Gastroesophageal sphincter (tissue), 4 donors: ENCODE data around the gene EVL. TPM values are rescaled to one million over a fixed set of nuclear protein-coding genes. Genes with fewer than 3 reads are reported as not detected.

Experiments used
- ATAC-seq: fragments of 150-250 bp; one replicate; pipeline ENCODE4 v1.9.1; 2016; ENCODE audit warnings: mild to moderate bottlenecking, moderate library complexity
- H3K27ac ChIP-seq, 4 donors: fragments of 200-600 bp; sonication (generic) in 3 of 4; 1 replicate in 3 of 4; 2 replicates in 1 of 4; pipeline ENCODE4 v1.5.1; 2016 to 2019
- H3K27me3 ChIP-seq: fragments of 200-600 bp; sonication (generic); one replicate; pipeline ENCODE4 v1.5.1; 2019
- H3K36me3 ChIP-seq, 2 donors: fragments of 200-600 bp; sonication (generic); one replicate each; pipeline ENCODE4 v1.5.1; 2019; ENCODE audit warnings: control low read depth in 1 of 2
- H3K4me1 ChIP-seq, 3 donors: fragments of 200-600 bp; sonication (generic); 1 replicate in 2 of 3; 2 replicates in 1 of 3; pipeline ENCODE4 v1.5.1; 2016 to 2019; ENCODE audit warnings: control low read depth in 2 of 3
- H3K4me3 ChIP-seq, 2 donors: fragments of 200-600 bp; sonication (generic); one replicate each; pipeline ENCODE4 v1.5.1; 2019; ENCODE audit warnings: mild to moderate bottlenecking in 1 of 2, moderate library complexity in 1 of 2
- H3K9me3 ChIP-seq, 3 donors: fragments of 200-600 bp; sonication (generic); one replicate each; pipeline ENCODE4 v1.5.1; 2017 to 2019; ENCODE audit warnings: control low read depth in 2 of 3
- EP300 ChIP-seq: sonication (generic); formaldehyde crosslinking; IDR thresholded peaks from one replicate; pipeline ENCODE4 v1.6.1; 2017; ENCODE audit warnings: antibody characterized with exemption, mild to moderate bottlenecking
- POLR2A ChIP-seq, 2 donors: fragments of 450-650 bp; IDR thresholded peaks; one replicate each; pipeline ENCODE4 v1.6.1; 2017; ENCODE audit warnings: antibody characterized with exemption in 2 of 2, mild to moderate bottlenecking in 2 of 2, moderate library complexity in 1 of 2
- POLR2AphosphoS5 ChIP-seq: sonication (generic); formaldehyde crosslinking; IDR thresholded peaks from one replicate; pipeline ENCODE4 v1.6.1; 2017; ENCODE audit warnings: antibody characterized with exemption
- WGBS, 2 donors: methylation state at CpG; one replicate each; pipeline ENCODE4 v1.1.5; 2018; ENCODE audit warnings: low coverage in 1 of 2; 5-methylcytosine and 5-hydroxymethylcytosine counted together
- total RNA-seq, 4 donors: library from RNA; depleted of rRNA; stranded (reverse); fragments of >200 nt; gene quantifications; one replicate each; pipeline ENCODE4 v1.1.0, GENCODE V29; 2016
- TF ChIP-seq, protein P1 (sequence below), 4 experiments: fragments of 200-600 bp in 2 of 4; fragments of 450-650 bp in 2 of 4; sonication (generic) in 1 of 4; IDR thresholded peaks; one replicate each; pipeline ENCODE4 v1.5.1; 2017 to 2019; ENCODE audit warnings: antibody characterized with exemption in 4 of 4, mild to moderate bottlenecking in 2 of 4, moderate library complexity in 2 of 4

The EVL gene
- total RNA-seq, 4 donors from 2014 or later: 36.1 to 42.6 (median 38.5) TPM

DNA sequence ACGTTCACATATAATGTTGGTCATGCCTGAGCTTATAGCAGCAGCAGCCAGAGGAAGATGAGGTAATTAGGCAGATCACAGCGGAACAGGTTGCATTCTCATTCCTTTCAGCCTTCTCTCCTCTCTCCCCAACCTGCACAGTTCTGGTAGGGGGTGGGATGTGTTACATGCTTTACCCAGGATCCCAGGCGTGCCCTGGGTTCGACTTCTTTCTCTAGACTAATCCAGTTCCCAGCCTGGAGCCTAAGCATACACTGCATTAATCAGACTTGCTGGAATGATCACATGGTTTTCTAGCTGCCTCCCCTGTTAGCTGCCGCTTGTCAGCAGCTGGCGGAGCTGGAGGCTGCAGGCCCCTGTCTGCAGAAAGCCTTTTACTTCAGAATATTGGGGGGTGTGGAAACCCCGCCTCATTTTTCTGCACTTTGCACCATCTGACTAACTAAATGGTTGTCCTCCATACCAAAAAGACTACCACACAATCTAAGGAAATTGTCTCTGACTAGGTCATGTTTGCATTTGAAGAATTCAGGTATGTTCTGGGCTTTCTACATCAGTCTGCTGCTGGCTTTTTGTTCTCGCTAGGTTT, 46.0 kb upstream of the EVL start:
- H3K9me3 ChIP-seq: no peaks in the 10 kb centered on the region
- 37 to 62% methylated on average over 6 to 7 of the region's 8 CpGs for WGBS, 2 donors
- TF ChIP-seq, protein P1, sequence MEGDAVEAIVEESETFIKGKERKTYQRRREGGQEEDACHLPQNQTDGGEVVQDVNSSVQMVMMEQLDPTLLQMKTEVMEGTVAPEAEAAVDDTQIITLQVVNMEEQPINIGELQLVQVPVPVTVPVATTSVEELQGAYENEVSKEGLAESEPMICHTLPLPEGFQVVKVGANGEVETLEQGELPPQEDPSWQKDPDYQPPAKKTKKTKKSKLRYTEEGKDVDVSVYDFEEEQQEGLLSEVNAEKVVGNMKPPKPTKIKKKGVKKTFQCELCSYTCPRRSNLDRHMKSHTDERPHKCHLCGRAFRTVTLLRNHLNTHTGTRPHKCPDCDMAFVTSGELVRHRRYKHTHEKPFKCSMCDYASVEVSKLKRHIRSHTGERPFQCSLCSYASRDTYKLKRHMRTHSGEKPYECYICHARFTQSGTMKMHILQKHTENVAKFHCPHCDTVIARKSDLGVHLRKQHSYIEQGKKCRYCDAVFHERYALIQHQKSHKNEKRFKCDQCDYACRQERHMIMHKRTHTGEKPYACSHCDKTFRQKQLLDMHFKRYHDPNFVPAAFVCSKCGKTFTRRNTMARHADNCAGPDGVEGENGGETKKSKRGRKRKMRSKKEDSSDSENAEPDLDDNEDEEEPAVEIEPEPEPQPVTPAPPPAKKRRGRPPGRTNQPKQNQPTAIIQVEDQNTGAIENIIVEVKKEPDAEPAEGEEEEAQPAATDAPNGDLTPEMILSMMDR (IDR thresholded peaks at IDR 0.05): no peak
- TF ChIP-seq POLR2A (IDR thresholded peaks at IDR 0.05) (no peak), POLR2AphosphoS5 (no peak), EP300 (no peak)
- H3K36me3 ChIP-seq: no peaks in the 10 kb centered on the region
- no peak overlapping the region for H3K4me3 ChIP-seq
- ATAC-seq: peak; percentile 59
- peak overlapping the region in 3 of 4 donors; percentile 5 to 49 (median 32) for H3K27ac ChIP-seq
- H3K27me3 ChIP-seq: no peaks in the 10 kb centered on the region
- peaks cover 0 to 48% (median 8%) of the 10 kb centered on the region in 3 donors for H3K4me1 ChIP-seq

- TF ChIP-seq POLR2AphosphoS5 (no peak), POLR2A (IDR thresholded peaks at IDR 0.05) (no peak)
- ATAC-seq: no peak
- Histone ChIP-seq H3K4me3 (no peak overlapping the region), H3K9me3 (no peaks in the 10 kb centered on the region), H3K36me3 (no peaks in the 10 kb centered on the region), H3K27ac (no peak overlapping the region), H3K4me1 (peaks cover 0 to 52% (median 8%) of the 10 kb centered on the region in 3 donors), H3K27me3 (no peaks in the 10 kb centered on the region)
- WGBS, 2 donors: 66 to 80% methylated on average over 7 of the region's 7 CpGs
These were observed 44.6 kb upstream of the EVL start for GRCh38 chr14:100020629-100021028.

DNA sequence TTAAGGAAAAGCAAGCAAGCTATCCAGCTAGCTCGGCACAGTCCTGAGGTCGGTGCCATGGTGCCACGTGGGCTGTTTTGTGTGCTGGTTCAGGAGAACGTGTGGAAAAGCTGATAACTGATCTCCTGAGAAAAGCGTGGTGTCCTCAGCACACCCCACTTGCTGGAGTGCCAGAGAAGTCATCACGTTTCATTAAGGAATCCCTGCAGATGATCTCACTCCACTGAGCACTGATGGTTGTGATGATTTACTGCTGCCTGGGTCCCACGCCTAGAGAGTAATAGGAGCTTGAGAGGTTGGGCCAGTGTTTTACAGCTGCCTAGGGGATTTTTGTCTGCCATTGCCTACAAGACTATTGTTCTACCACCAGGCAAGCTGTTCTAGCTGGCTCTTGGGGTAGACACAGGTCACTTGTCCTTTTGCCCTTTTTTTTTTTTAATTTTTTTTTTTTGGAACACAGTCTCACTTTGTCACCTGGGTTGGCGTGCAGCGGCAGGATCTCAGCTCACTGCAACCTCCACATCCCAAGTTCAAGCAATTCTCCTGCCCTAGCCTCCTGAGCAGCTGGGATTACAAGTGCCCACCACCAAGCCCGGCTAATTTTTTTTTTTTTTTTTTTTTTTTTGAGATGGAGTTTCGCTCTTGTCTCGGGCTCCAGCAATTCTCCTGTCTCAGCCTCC, 42.3 kb upstream of the EVL start:
- Histone ChIP-seq H3K4me3 (no peak overlapping the region), H3K27me3 (no peaks in the 10 kb centered on the region), H3K27ac (no peak overlapping the region), H3K9me3 (no peaks in the 10 kb centered on the region), H3K36me3 (no peaks in the 10 kb centered on the region), H3K4me1 (peaks cover 0 to 52% (median 8%) of the 10 kb centered on the region in 3 donors)
- ATAC-seq: peak; percentile 61
- TF ChIP-seq POLR2AphosphoS5 (peak; percentile 69), EP300 (no peak), POLR2A (IDR thresholded peaks at IDR 0.05) (no peak)
- TF ChIP-seq, protein P1 (IDR thresholded peaks at IDR 0.05): no peak
- 44 to 95% methylated on average over 2 to 4 of the region's 12 CpGs for WGBS, 2 donors

- Histone ChIP-seq H3K4me3 (no peak overlapping the region), H3K36me3 (no peaks in the 10 kb centered on the region), H3K4me1 (peaks cover 0 to 41% (median under 1%) of the 10 kb centered on the region in 3 donors), H3K9me3 (no peaks in the 10 kb centered on the region), H3K27ac (no peak overlapping the region), H3K27me3 (no peaks in the 10 kb centered on the region)
- no peak for ATAC-seq
- no peak for TF ChIP-seq EP300
- no peak for TF ChIP-seq POLR2A (IDR thresholded peaks at IDR 0.05)
- TF ChIP-seq, protein P1 (IDR thresholded peaks at IDR 0.05): peak in 1 of 4 experiments; percentile 18
- WGBS, 2 donors: 20 to 50% methylated on average over 1 of the region's 1 CpG
These were observed 40.1 kb upstream of the EVL start for GRCh38 chr14:100025111-100025510.

GRCh38 chr14:100027771-100028490, 37.3 kb upstream of the EVL start:
- no peaks in the 10 kb centered on the region for H3K9me3 ChIP-seq
- 100% methylated on average over 4 of the region's 4 CpGs; no CpG with 5 or more reads in 1 of the 2 donors for WGBS, 2 donors
- H3K27me3 ChIP-seq: no peaks in the 10 kb centered on the region
- no peak overlapping the region for H3K27ac ChIP-seq
- H3K36me3 ChIP-seq: no peaks in the 10 kb centered on the region
- ATAC-seq: no peak
- H3K4me3 ChIP-seq: no peak overlapping the region
- TF ChIP-seq POLR2A (IDR thresholded peaks at IDR 0.05) (no peak), POLR2AphosphoS5 (no peak), EP300 (no peak)
- TF ChIP-seq, protein P1 (IDR thresholded peaks at IDR 0.05): no peak
- peaks cover 0 to 52% (median 13%) of the 10 kb centered on the region in 3 donors for H3K4me1 ChIP-seq
